Stimulated activated CD4-positive, alpha-beta T cell treated with anti-CD3 and anti-CD28 coated beads, Interleukin-1b, Interleukin-23, amount 100 ng/mL, for 4 hours (primary cell): ENCODE data around the gene BBLN.
"Not testable (repeated sequence)": the region's sequence is repeated elsewhere in the genome, so short reads cannot be mapped to it uniquely, and the experiment has no call there.

ENCODE experiments used
- DNase-seq, 2 donors: peaks; one replicate each; pipeline ENCODE4 v3.0.0-alpha.2; 2020; ENCODE audit warnings: low read depth in 2 of 2

The BBLN gene, protein sequence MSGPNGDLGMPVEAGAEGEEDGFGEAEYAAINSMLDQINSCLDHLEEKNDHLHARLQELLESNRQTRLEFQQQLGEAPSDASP

DNA sequence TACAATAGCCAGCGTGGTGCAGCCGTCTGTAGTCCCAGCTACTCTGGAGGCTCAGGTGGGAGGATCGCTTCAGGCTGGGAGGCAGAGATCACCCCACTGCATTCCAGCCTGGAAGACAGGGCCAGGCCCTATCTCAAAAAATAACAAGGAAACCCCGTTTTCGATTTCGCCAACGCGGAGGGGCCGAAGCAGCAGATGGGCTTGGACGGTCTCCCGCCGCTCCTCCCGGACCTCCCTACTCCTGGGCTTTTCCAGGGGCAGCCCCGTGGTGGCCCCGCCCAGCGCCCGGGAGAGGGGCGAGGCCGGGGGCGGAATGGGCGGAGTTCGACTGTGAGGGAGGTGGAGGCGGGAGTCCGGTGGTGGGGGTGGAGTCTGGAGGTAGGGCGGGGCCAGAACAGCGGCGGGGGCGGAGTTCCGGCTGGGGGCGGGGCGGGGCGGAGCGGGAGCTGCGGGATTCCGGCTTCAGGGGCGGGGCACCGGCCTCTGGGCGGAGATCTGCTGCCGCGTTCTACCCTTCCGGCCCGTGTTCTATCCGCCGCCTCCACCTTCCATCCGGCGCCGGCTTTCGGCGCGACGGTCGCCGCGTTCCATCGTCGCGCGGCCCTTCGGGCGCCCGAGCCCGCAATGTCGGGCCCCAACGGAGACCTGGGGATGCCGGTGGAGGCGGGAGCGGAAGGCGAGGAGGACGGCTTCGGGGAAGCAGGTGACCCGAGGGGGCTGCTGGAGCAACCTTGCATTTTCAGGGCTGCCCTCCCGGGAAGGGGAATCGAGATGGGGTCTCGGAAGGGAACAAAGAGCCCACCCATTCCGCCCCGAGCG, at the start of gene BBLN:
TSS of gene BBLN (plus strand) at position 482 of the 819 bp plus-strand sequence. CDS start at position 625, 143 bp downstream.
- DNase-seq = peak; percentile 92 to 96

DNA sequence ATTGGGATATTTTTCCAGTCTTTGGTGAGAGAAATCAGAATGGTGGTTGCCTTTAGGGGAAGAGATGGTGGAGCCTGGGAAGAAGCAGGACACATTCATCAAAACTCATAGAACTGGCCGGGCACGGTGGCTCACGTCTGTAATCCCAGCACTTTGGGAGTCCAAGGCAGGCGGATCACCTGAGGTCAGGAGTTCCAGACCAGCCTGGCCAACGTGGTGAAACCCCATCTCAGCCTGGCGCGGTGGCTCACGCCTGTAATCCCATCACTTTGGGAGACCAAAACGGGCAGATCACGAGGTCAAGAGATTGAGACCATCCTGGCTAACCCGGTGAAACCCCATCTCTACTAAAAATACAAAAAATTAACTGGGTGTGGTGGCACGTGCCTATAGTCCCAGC, 48.3 kb upstream of the BBLN start:
- DNase-seq = not testable (repeated sequence)

DNA sequence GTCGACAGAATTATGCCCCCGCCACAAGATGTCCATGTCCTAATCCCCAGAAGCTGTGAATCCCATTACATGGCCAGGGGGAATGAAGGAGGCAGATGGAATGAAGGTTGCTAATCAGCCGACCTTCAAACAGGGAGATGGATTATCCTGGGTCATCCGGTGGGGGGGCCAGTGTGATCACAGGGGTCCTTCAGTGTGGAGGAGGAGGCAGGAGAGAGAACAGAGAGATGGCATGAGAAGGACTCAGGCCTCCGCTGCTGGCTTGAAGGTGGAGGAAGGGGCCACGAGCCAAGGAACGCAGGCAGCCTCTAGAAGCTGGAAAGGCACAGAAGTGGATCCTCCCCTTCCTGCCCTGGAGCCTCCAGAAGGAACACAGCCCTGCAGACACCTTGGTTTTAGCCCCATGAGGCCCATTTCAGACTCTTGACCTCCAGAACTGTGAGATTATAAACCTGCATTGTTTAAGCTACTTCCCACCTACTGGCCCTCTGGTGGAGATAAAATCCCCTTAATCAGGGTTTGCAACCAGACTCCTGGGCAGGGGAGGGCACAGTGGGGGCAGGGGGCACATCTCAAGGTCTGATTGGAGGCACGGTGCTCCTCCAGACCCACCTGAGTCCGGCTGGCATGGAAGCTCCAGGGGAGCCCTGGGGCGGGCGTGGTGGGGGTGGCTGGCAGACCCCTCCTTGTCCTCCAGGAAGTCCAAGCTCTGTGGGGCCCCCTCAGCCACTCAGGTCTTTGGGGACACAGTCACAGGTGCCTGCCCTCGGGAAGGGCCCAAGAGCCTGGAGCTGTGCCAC, 46.3 kb upstream of the BBLN start:
- no peak for DNase-seq

DNA sequence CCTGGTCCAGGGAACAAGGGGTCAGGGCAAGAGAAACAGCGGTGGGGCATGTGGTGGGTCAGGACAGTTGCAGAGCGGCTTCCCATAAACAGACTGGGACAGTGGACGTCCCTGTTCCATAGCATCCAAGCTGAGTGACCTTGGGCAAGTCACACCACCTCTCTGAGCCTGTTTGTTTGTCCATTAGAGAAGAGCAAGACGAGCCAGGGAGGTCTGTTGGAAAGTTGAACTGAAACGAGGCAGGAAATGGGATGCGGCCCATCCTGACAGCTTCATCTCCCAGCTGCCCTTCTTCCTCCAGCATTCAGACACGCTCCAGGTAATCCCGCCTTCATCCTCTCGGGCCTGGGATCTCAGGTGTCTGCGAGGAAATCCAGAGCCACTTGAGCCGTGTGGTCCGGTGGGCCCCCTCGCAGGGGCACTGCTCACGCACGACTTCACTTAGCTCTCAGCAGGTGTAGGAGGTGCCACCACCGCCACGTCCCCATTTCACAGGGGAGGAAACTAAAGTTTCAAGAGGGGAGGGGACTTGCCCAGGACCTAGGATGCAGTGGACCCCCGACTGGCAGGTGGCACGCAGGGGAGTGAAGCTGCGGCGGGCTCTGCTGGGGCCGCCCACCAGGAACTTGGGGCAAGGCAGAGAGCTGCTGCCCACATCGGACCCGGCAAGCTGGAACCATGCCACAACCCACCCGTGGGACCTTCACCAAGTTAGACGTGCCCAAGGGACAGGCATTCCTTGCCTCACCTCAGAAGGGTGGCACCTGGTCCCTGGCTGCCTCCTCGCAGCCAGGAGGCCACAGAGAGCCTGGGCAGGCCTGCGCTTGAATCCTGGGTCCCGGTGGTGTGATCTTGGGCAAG, 45.5 kb upstream of the BBLN start:
- no peak for DNase-seq

DNA sequence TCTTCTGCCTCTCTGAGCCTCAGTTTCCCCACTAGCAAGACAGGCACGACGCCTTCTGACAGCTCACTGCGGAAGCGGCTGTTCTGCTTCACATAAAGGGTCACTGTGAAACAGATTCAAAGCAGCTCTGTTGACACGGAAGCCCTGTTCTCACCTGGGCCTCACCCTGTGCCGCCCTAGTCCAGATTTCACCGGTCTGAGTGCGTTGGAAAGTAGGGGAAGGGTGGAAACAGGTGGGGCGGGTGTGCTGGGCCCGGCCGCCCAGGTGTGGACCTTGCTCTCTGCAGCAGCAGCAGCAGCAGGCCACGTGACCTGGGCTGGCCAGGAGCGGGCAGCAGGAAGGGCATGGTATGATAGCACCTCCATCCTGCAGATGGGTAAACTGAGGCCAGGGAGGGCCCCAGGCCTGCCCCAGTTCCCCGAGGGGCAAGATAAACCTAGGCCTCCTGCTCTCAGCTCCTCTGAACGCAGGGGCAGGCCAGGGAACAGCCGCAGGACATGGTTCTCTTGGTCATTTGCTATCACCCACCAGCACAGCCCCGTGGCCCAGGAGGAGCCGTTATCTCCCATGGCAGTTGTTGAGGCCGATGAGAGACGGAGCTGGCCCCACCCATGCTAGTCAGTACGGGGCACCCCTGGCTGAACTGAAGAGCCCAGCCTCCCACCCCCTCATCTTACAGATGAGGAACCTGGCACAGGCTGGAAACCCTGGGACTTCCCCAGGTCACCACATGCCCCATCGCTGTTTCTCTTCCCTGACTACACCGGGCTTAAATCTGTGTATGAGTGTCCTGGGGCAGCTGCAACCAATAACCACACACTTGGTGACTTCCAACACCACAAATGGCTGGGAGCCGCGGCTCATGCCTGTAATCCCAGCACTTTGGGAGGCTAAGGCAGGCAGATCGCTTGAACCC, 44.6 kb upstream of the BBLN start:
- DNase-seq = no peak

DNA sequence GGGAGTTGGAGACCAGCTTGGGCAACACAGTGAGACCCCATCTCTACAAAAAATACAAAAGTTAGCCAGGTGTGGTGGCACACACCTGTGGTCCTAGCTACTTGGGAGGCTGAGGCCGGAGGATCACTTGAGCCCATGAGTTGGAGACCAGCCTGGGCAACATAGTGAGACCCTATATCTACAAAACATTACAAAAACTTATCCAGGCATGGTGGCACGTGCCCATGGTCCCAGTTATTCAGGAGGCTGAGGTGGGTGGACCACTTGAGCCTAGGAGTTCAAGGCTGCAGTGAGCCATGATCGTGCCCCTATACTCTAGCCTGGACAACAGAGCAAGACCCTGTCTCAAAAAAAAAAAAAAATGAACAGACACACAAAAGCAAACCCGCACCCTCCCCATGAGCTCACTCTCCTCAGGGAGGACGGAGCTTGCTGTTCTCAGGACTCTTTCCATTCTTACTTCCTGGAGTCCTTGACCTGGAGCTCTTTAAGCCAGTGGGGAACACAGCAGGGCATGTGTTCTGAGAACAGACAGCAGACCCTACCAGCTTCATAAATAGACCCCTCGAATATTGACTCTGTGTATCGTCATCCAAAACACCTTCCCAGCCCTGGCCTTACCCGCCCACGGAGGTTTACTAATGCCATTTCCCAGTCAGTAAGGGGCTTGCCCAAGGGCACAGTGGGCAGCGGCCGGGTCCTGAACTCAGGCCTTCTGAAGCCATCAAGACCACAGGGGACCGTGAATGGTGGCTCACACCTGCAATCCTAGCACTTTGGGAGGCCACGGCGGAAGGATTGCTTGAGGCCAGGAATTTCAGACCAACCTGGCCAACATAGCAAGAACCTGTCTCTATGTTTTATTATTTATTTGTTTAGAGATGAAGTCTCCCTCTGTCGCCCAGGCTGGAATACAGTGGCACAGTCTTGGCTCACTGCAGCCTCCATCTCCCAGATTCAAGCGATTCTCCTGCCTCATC, 43.7 kb upstream of the BBLN start:
- no peak for DNase-seq

DNA sequence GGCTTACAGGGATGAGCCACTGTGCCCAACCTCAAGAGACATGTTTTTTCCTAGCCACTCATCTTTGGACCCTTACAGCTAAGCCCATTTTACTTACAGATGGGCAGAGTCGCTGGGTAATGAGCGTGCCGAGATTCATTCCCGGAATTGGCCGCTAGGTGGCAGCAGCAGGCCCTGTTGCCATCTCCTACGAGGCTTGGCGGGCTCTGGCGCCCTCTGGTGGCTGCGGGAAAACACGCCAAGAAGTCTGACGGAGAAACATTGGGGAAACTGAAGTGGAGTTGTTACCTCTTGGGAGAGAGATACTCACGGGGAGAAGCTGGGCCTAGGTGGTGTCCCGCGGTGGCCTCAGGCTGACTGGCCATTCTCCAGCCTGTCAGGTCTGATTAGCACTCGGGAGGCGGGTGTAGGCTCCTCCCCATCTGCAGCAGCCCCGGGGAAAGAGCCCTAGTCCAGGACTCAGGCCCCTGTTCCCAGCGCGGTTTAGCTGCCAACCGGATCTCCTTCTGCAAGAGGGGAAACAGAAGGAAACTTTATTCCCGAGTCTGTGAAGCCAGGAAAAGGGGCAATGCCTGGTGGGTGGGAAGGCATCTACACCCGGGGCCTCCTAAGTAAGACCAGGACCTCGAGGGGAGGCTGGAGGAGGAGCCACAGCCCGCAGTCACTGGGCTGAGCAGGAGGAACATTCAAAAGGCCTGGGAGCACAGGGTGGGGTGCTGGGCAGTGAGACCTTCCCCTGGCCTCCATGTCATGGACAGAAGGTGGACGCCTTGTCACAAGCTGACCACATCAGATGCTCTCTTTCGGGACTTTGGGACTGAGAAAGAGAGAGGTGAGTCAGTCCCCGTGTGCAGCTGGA, 42.2 kb upstream of the BBLN start:
- DNase-seq = peak; percentile 99

DNA sequence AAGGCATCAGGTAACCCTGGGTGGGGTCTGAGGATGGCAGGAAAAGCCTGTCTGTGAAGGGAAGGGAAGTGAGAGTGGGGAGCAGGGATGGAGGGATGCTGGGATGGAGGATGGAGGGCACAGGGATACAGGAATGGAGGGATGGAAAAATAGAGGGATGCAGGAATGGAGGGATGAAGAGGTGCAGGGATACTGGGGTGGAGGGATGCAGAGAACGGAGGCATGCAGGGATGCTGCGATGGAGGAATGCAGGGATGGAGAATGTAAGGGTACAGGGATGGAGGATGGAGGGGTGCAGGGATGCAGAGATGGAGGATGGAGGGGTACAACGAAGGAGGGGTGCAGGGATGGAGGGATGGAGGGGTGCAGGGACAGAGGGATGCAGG, 41.6 kb upstream of the BBLN start:
- no peak for DNase-seq

DNA sequence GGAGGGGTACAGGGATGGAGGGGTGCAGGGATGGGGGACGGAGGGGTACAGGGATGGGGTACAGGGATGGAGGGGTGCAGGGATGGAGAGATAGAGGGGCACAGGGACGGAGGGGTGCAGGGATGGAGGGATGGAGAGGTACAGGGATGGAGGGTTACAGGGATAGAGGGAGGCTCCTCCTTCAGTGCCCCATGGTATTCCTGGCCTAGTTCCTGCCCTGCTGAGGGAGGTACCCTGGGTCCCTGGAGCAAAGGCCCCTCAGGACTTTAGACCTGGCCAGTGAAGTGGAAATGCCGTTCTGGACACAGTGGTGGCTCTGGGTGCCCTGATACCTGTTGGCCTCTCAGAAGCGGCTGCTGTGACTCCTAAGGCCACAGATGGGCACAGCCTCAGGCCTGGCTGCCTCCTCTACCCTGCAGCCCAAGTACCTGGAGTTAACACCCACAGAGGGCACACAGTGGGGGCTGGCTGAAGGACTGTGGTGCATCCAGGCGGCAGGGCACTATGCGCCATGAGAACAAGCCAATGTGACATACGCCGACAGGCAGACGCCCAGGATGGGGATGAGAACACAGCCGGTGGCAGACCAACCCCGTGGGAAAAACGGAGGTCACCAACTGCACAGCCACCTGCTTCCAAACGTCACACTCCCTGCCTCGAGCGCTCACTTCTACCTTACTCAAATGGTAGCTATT, 40.9 kb upstream of the BBLN start:
- no peak for DNase-seq

DNA sequence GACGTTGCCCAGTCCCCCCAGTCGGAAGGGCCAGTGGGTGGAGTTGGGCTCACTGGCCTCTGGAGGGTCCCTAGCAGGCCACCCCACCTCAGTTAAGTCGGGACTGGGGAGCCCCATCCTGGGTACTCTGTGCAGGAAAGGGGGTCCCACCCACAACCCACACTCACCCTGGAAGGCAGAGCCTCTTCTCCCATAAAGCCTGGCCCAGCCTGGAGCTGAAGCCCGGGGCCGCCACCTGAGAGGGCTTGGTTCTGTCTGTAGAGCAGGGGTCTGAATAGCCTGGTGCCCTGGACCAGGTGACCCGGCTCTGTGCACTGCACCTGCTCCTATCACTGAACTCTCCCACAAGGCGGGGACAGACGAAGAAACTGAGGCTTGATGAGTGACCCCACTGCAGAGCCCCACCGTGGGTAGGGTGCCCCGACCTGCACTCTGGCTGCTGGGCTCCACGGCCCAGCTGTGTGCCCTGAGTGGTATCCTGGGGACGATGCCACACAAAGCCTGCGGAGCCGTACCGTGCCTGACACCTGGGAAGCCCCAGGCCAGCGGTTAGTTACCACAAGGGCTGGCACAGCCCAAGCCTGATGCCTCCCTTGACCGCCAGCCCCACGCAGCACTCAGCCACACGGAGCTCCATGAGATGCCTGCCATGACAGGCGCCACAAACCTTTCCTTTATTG, 39.9 kb upstream of the BBLN start:
- no peak for DNase-seq

DNA sequence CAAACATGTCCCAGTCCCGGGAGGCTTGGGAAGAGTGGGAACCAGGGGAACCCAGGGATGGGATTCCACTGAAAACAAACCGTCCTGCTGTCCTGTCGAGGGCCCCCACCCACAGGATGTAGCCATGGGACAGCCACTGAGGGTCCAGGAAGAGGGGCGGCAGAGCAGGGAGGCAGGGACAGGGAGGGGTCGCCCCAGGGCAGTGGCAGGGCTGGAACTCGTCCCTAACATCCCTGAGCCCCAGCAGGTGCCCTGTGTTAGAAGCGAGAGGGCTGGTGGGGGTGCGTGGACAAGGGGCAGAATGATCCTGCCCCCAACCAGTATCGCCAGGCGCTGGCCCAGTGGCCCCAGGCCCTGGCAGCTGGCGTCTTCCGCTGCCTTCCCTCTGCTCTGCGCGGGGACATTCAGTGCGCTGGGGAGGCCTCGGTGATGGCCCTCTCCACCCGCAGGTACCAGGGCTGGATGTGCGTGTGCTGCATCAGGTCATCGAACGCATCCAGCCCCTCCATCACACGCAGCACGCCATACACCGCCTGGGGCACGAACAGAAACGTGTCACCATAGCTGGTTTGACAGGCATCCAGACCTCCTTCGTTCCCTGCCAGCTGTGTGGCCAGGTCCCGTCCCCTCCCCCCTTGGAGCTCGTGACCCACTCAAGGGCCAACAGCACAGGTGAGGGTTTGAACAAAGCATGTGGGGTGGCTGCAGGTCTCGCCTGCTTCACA, 39.2 kb upstream of the BBLN start:
- DNase-seq = no peak

DNA sequence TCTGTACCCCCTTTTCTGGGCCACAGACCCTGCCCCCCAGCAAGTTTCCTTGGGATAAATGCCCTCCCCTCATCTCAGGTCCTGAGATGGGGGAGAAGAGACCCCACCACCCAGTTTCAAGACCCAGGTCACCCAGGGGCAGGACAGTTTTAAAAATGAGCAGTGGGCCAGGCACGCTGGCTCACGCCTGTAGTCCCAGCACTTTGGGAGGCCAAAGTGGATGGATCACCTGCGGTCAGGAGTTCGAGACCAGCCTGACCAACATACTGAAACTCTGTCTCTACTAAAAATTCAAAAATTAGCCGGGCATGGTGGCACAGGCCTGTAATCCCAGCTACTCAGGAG, 38.6 kb upstream of the BBLN start:
- no peak for DNase-seq

DNA sequence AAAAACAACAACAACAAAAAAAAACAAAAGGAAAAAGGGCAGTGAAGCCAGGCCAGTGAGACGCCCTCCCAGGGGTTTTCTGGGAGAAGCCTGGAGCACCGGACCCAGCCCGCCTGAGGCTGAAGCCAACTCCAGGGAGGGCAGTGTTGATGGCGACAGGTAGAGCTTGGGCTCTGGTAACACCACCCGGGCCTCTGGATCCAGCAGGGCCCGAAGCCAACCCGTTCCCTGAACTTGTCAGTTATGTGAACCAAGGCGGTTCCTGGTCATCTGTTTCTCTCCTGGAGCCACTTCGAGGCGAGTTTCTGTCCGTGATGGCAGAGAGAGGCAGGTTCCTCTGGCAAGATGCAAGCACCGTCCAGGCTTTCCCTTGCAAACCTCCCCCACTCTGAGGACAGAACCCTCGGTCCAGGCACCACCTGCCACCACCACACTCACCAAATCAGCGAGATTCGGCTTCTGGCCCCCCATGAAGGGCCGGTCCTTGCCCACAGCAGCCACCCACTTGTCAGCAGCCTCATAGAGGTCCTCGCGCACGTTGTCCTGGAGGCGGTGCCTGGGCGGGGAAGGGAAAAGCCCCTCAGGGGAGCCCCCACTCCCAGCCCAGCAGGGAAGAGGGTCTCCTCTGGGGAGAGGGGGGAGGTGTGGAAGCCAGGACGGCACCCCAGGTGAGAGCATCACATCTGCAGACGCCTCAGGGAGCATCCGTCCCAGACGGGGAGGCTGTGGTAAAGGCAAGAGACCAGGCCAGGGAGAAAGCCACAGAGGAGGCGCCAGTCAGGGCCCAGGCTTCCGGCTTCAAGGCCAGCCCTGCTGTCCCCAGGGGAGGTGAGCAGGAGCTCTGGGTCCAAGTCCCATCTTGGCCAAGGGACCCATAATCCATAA, 37.9 kb upstream of the BBLN start:
- no peak for DNase-seq

DNA sequence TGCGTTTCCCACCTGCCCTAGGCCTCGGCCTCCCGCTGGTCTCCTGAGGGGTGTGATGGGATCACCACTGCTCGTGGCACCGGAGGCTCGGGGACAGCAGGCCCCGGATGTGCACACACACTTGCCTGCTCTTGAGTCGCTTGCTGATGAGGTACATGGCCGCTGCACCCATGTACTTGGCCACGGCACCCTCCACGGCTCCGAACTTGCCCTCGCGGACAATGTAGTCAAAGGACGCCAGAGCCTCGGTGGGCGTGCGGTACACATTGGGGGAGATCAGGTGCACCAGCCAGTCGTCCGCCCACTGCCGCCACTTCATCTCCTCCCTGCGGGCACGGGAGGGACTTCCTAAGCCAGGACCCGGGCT, 37.3 kb upstream of the BBLN start:
- no peak for DNase-seq

DNA sequence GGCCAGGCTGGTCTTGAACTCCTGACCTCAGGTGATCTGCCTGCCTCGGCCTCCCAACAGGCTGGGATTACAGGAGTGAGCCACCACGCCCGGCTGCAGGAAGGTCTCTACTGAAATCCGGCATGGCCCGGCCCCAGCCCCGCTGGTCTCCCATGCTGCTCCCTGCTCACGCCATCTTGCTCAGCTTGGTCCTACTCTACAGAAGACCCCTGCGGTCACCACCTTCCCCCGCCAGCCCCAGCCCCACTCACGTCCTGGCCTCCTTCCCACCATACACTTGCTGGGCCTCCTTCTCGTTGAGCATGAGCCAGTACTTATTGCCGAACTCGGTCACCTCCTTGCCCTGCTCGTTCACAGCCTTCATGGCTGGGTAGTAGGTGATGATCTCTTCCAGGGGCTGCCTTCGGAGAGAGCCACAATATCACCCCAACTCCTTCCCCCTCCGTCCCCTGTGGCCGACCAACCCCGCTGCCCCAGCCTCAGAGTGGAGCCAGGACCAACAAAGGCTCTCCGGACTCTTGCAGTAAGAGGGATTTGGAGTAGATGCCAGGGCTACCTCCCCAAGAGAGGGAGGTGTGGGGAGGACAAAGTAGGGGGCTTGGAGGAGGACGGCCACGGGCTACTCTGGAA, 36.5 kb upstream of the BBLN start:
- no peak for DNase-seq

DNA sequence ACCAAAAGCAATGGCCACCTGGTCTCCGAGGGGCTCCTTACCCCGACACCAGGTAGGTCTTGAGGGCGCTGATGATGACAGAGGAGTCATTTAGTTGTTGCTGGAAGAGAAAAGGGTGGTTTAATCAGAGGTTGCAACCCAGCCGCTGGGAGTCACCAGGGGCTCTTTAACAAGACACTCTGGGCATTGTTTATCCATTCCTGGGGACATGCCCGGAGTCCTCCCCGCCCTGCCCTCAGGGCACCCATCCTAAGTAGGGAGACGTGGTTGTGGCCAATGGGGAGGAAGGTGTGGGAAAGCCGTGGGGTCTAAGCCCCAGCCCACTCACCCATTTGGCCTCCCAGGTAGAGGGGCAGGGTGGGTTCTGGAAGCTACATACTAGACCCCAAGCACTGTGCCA, 35.6 kb upstream of the BBLN start:
- DNase-seq = no peak
